OCI-LY7 (cell line): ENCODE measurements around the gene AGFG2.

Experiments
- EZH2phosphoT487 ChIP-seq: fragments of 200-600 bp; sonication (generic); IDR thresholded peaks from 2 replicates; pipeline ENCODE4 v1.6.1; 2018; ENCODE audit warnings: low read depth, borderline replicate concordance, mild to moderate bottlenecking, mixed run types, antibody characterized with exemption, low read length, moderate library complexity, mixed read lengths
- TF ChIP-seq, protein P1 (sequence below): fragments of 200-600 bp; sonication (generic); conservative IDR thresholded peaks from 2 replicates; pipeline ENCODE4 v1.5.1; 2014; ENCODE audit warnings: mild to moderate bottlenecking, antibody characterized with exemption, low read length, moderate library complexity, mixed read lengths

DNA sequence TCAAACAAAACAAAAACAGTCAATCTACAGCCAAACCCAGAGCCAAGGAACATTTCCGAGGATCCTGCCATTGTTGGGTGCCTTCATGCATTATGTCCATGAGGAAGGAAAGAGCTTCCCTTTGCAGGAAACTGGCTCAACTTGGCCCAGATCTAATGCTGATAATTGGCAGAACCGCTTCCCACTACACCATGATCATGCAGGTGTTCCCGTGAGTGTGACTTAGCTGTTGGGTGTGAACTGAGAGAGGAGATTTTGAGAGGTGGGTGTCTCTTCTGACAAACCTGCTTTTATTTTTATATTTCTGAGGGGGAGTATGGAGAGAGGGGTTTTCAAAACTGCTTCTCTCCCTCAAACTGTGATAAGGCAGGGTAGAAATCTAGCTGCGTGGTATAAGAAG lies 20.1 kb downstream of the AGFG2 start:
- TF ChIP-seq, protein P1, sequence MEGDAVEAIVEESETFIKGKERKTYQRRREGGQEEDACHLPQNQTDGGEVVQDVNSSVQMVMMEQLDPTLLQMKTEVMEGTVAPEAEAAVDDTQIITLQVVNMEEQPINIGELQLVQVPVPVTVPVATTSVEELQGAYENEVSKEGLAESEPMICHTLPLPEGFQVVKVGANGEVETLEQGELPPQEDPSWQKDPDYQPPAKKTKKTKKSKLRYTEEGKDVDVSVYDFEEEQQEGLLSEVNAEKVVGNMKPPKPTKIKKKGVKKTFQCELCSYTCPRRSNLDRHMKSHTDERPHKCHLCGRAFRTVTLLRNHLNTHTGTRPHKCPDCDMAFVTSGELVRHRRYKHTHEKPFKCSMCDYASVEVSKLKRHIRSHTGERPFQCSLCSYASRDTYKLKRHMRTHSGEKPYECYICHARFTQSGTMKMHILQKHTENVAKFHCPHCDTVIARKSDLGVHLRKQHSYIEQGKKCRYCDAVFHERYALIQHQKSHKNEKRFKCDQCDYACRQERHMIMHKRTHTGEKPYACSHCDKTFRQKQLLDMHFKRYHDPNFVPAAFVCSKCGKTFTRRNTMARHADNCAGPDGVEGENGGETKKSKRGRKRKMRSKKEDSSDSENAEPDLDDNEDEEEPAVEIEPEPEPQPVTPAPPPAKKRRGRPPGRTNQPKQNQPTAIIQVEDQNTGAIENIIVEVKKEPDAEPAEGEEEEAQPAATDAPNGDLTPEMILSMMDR: no peak
- TF ChIP-seq EZH2phosphoT487: no peak
